ENCODE results near the gene CCDC73.
"Not testable (repeated sequence)": the region's sequence is repeated elsewhere in the genome, so short reads cannot be mapped to it uniquely, and the experiment has no call there.

The CCDC73 gene

DNA sequence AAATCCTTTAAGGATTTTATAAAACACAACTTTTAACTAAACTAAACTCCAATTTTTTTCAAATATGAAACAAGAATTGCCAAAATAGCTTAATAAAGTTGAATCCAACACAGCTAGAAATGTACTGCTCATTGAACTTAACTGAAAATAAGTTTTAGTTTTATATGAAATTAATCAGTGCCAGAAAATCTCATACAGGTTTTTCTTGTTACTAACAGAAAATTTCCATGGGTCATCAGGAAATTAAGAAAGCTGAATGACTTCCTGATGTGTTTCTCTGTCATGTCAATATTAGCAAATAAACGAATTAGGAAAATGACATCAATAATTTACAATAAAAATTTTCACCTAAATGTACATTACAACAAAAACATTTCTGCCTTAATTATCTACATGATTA, 3.5 kb downstream of the CCDC73 start:
- TF ChIP-seq, protein P1, sequence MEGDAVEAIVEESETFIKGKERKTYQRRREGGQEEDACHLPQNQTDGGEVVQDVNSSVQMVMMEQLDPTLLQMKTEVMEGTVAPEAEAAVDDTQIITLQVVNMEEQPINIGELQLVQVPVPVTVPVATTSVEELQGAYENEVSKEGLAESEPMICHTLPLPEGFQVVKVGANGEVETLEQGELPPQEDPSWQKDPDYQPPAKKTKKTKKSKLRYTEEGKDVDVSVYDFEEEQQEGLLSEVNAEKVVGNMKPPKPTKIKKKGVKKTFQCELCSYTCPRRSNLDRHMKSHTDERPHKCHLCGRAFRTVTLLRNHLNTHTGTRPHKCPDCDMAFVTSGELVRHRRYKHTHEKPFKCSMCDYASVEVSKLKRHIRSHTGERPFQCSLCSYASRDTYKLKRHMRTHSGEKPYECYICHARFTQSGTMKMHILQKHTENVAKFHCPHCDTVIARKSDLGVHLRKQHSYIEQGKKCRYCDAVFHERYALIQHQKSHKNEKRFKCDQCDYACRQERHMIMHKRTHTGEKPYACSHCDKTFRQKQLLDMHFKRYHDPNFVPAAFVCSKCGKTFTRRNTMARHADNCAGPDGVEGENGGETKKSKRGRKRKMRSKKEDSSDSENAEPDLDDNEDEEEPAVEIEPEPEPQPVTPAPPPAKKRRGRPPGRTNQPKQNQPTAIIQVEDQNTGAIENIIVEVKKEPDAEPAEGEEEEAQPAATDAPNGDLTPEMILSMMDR (IDR thresholded peaks at IDR 0.05; ENCODE audit: low read depth, low read length) = no peak
- no peak for TF ChIP-seq EZH2phosphoT487 (IDR thresholded peaks at IDR 0.05; ENCODE audit: low read depth)
- Histone ChIP-seq H3K4me1 (ENCODE audit: low read length) (peaks cover 6% of the 10 kb centered on the region), H3K4me3 (ENCODE audit: low read length) (no peak overlapping the region), H3K9me3 (ENCODE audit: insufficient read depth, low read length) (no peaks in the 10 kb centered on the region), H3K27me3 (ENCODE audit: low read depth, low read length) (peaks cover 11% of the 10 kb centered on the region; the same call in 1 of the 2 replicates), H3K36me3 (replicated peaks; ENCODE audit: low read depth, low read length) (no peaks in the 10 kb centered on the region), H3K4me2 (ENCODE audit: low read length) (no peak overlapping the region), H3K9ac (ENCODE audit: low read length) (no peak overlapping the region), H4K20me1 (ENCODE audit: insufficient read depth, low read length) (no peaks in the 10 kb centered on the region), H3K79me2 (ENCODE audit: low read length) (no peaks in the 10 kb centered on the region), H3K27ac (ENCODE audit: low read length) (no peak overlapping the region), H2AFZ (ENCODE audit: low read depth, low read length) (no peak overlapping the region)

DNA sequence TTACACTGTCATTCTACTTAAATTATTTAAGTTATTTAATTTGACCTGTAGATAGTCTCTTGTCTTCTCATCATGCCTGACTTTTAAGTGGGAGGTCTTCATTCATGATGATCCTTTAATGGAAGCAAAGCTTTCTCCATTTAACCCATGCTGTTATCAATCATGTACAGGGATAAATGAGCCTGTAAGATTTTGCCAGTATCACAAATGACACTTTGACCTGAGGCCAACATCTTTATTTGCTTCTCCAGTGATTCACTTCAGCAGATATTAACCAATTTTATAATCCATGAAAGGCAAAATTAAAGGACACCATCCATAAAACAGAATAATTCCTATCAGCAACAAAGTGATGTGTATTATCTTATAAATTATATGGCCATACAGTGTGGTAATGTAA, 7.7 kb downstream of the CCDC73 start:
- H3K36me3 ChIP-seq (replicated peaks; ENCODE audit: low read depth, low read length) = no peaks in the 10 kb centered on the region
- H3K9me3 ChIP-seq (ENCODE audit: insufficient read depth, low read length) = no peaks in the 10 kb centered on the region
- H3K27ac ChIP-seq (ENCODE audit: low read length) = no peak overlapping the region
- H3K79me2 ChIP-seq (ENCODE audit: low read length) = no peaks in the 10 kb centered on the region
- H3K27me3 ChIP-seq (ENCODE audit: low read depth, low read length) = 0 out of 2 replicates have a peak, but pooled peaks cover 5% of the 10 kb centered on the region
- H3K4me3 ChIP-seq (ENCODE audit: low read length) = no peak overlapping the region
- H4K20me1 ChIP-seq (ENCODE audit: insufficient read depth, low read length) = no peaks in the 10 kb centered on the region
- no peaks in the 10 kb centered on the region for H3K4me1 ChIP-seq (ENCODE audit: low read length)
- H2AFZ ChIP-seq (ENCODE audit: low read depth, low read length) = no peak overlapping the region
- no peak overlapping the region for H3K4me2 ChIP-seq (ENCODE audit: low read length)
- no peak overlapping the region for H3K9ac ChIP-seq (ENCODE audit: low read length)
- TF ChIP-seq, protein P1 (IDR thresholded peaks at IDR 0.05; ENCODE audit: low read depth, low read length) = no peak

DNA sequence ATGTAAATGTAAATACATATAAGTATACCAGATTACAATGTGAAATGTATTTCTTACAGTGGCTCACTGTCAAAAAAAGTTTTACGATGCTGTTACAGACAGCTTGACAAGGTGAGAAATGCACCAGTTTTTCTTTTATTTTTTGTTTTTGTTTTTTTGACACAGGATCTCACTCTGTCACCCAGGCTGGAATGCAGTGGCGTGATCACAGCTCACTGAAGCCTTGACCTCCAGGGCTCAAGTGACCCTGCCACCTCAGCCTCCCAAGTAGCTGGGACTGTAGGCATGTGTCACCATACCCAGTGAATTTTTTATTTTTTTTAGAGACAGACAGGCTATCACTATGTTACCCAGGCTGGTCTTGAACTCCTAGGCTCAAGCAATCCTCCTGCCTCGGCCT, 9.2 kb downstream of the CCDC73 start:
- Histone ChIP-seq H3K4me2 (ENCODE audit: low read length) (no peak overlapping the region), H3K79me2 (ENCODE audit: low read length) (no peaks in the 10 kb centered on the region), H3K9ac (ENCODE audit: low read length) (no peak overlapping the region), H3K4me3 (ENCODE audit: low read length) (no peak overlapping the region), H3K27ac (ENCODE audit: low read length) (no peak overlapping the region), H3K4me1 (ENCODE audit: low read length) (no peaks in the 10 kb centered on the region), H3K9me3 (ENCODE audit: insufficient read depth, low read length) (no peaks in the 10 kb centered on the region), H2AFZ (ENCODE audit: low read depth, low read length) (no peak overlapping the region), H4K20me1 (ENCODE audit: insufficient read depth, low read length) (no peaks in the 10 kb centered on the region), H3K36me3 (replicated peaks; ENCODE audit: low read depth, low read length) (no peaks in the 10 kb centered on the region), H3K27me3 (ENCODE audit: low read depth, low read length) (no peaks in the 10 kb centered on the region)
- TF ChIP-seq, protein P1 (IDR thresholded peaks at IDR 0.05; ENCODE audit: low read depth, low read length) = no peak
- TF ChIP-seq EZH2phosphoT487 (IDR thresholded peaks at IDR 0.05; ENCODE audit: low read depth) = no peak

DNA sequence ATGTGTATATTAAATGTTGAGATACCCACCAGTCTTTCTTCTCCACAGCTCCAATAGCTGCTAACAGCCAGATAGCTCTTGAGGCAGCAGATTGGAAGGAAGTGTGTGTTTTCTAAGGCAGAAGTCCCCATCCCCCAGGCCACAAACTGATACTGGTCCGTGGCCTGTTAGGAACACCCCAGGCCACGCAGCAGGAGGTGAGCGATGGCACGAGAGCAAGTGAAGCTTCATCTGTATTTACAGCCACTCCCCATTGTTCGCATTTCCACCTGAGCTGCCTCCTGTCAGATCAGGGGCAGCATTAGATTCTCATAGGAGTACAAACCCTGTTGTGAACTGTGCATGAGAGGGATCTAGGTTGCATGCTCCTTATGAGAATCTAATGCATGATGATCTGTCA, 12.7 kb downstream of the CCDC73 start:
- Histone ChIP-seq H3K9ac (ENCODE audit: low read length) (no peak overlapping the region), H3K4me1 (ENCODE audit: low read length) (peaks cover 11% of the 10 kb centered on the region), H3K36me3 (replicated peaks; ENCODE audit: low read depth, low read length) (no peaks in the 10 kb centered on the region), H3K27ac (ENCODE audit: low read length) (no peak overlapping the region), H3K4me2 (ENCODE audit: low read length) (no peak overlapping the region), H3K79me2 (ENCODE audit: low read length) (no peaks in the 10 kb centered on the region), H3K9me3 (ENCODE audit: insufficient read depth, low read length) (no peaks in the 10 kb centered on the region), H4K20me1 (ENCODE audit: insufficient read depth, low read length) (no peaks in the 10 kb centered on the region), H2AFZ (ENCODE audit: low read depth, low read length) (no peak overlapping the region), H3K4me3 (ENCODE audit: low read length) (no peak overlapping the region), H3K27me3 (ENCODE audit: low read depth, low read length) (no peaks in the 10 kb centered on the region)
- TF ChIP-seq EZH2phosphoT487 (IDR thresholded peaks at IDR 0.05; ENCODE audit: low read depth) = no peak
- TF ChIP-seq, protein P1 (IDR thresholded peaks at IDR 0.05; ENCODE audit: low read depth, low read length) = no peak

DNA sequence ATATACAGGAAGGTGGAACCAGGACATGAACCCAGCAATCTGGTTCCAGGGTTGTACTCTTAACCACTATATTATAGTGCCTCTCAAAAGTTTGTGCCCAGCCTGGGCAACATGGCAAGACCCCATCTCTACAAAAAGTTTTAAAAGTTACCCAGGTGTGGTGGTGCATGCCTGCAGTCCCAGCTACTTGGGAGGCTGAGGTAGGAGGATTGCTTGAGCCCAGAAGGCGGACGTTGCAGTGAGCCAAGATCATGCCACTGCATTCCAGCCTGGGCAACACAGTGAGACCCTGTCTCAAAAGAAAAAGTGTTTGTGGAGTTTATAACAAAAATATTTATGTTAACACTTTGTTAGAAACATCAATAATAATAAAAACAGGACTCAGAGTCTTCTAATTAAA, 13.6 kb downstream of the CCDC73 start:
- H3K9me3 ChIP-seq (ENCODE audit: insufficient read depth, low read length); H3K79me2 ChIP-seq (ENCODE audit: low read length); H3K9ac ChIP-seq (ENCODE audit: low read length); H3K4me3 ChIP-seq (ENCODE audit: low read length); H3K36me3 ChIP-seq (replicated peaks; ENCODE audit: low read depth, low read length); H4K20me1 ChIP-seq (ENCODE audit: insufficient read depth, low read length); H3K27me3 ChIP-seq (ENCODE audit: low read depth, low read length); H2AFZ ChIP-seq (ENCODE audit: low read depth, low read length); H3K27ac ChIP-seq (ENCODE audit: low read length); H3K4me2 ChIP-seq (ENCODE audit: low read length): not testable (repeated sequence)
- H3K4me1 ChIP-seq (ENCODE audit: low read length) = peaks cover 17% of the 10 kb centered on the region
